Liver (tissue), 9 donors: Measurements from ENCODE around the gene ABCA13. TPM values are rescaled to one million over a fixed set of nuclear protein-coding genes. Genes with fewer than 3 reads are reported as not detected.

ENCODE experiments used
- DNase-seq: peaks from one replicate; pipeline ENCODE4 v3.0.0-alpha.2; 2017; ENCODE audit warnings: low spot score
- H3K27ac ChIP-seq, 2 donors: one replicate each; pipeline ENCODE4 v1.7.0; 2013; ENCODE audit warnings: inconsistent platforms in 2 of 2, low read length in 2 of 2, control low read depth in 1 of 2, low read depth in 1 of 2, mild to moderate bottlenecking in 1 of 2
- H3K27me3 ChIP-seq, 4 donors: one replicate each; pipeline versions ENCODE4 v1.6.1 to v1.7.0; 2013; ENCODE audit warnings: low read length in 3 of 4, inconsistent platforms in 1 of 4, mild to moderate bottlenecking in 1 of 4, moderate library complexity in 1 of 4; ENCODE audit not compliant: control insufficient read depth in 4 of 4, insufficient read depth in 4 of 4
- H3K36me3 ChIP-seq, 4 donors: one replicate each; pipeline versions ENCODE4 v1.6.1 to v1.7.0; 2013; ENCODE audit warnings: low read length in 3 of 4, mild to moderate bottlenecking in 3 of 4, low read depth in 1 of 4, moderate library complexity in 1 of 4; ENCODE audit not compliant: control insufficient read depth in 4 of 4, insufficient read depth in 3 of 4
- H3K4me1 ChIP-seq, 4 donors: one replicate each; pipeline versions ENCODE4 v1.6.1 to v1.7.0; 2013; ENCODE audit warnings: low read length in 3 of 4, mild to moderate bottlenecking in 3 of 4, moderate library complexity in 1 of 4; ENCODE audit not compliant: control insufficient read depth in 4 of 4, insufficient read depth in 4 of 4
- H3K4me3 ChIP-seq, 3 donors: one replicate each; pipeline versions ENCODE4 v1.6.1 to v1.7.0; 2013; ENCODE audit warnings: low read length in 3 of 3, control low read depth in 1 of 3, low read depth in 1 of 3, mild to moderate bottlenecking in 1 of 3
- H3K9ac ChIP-seq, 2 donors: one replicate each; pipeline ENCODE4 v1.7.0; 2013; ENCODE audit warnings: low read length in 2 of 2, mild to moderate bottlenecking in 2 of 2, moderate library complexity in 2 of 2, control low read depth in 1 of 2, low read depth in 1 of 2
- H3K9me3 ChIP-seq, 4 donors: one replicate each; pipeline versions ENCODE4 v1.6.1 to v1.7.0; 2013; ENCODE audit warnings: low read length in 3 of 4; ENCODE audit not compliant: control insufficient read depth in 4 of 4
- EGR1 ChIP-seq, 2 donors: IDR thresholded peaks; 2 replicates each; pipeline ENCODE4 v1.6.1; 2016 to 2018; ENCODE audit warnings: antibody characterized with exemption in 2 of 2, low read depth in 2 of 2
- FOXA1 ChIP-seq: IDR thresholded peaks from 2 replicates; pipeline ENCODE4 v1.6.1; 2016; ENCODE audit warnings: antibody characterized with exemption
- FOXA2 ChIP-seq: IDR thresholded peaks from 2 replicates; pipeline ENCODE4 v1.6.1; 2016; ENCODE audit warnings: antibody characterized with exemption
- GABPA ChIP-seq, 2 donors: IDR thresholded peaks in 1 of 2; conservative IDR thresholded peaks in 1 of 2; 2 replicates each; pipeline ENCODE4 v1.6.1; 2016; ENCODE audit warnings: antibody characterized with exemption in 2 of 2, mild to moderate bottlenecking in 1 of 2, moderate library complexity in 1 of 2
- HNF4A ChIP-seq, 2 donors: conservative IDR thresholded peaks; 2 replicates each; pipeline ENCODE4 v1.6.1; 2016; ENCODE audit warnings: antibody characterized with exemption in 2 of 2, mild to moderate bottlenecking in 2 of 2
- HNF4G ChIP-seq: IDR thresholded peaks from 2 replicates; pipeline ENCODE4 v1.6.1; 2016; ENCODE audit warnings: antibody characterized with exemption
- NR2F2 ChIP-seq: IDR thresholded peaks from 2 replicates; pipeline ENCODE4 v1.6.1; 2016; ENCODE audit warnings: antibody characterized with exemption
- RAD21 ChIP-seq, 2 donors: IDR thresholded peaks; 2 replicates each; pipeline ENCODE4 v1.6.1; 2016; ENCODE audit warnings: antibody characterized with exemption in 2 of 2, mild to moderate bottlenecking in 2 of 2
- SP1 ChIP-seq: IDR thresholded peaks from 2 replicates; pipeline ENCODE4 v1.6.1; 2018; ENCODE audit warnings: antibody characterized with exemption, mild to moderate bottlenecking
- TAF1 ChIP-seq: conservative IDR thresholded peaks from 2 replicates; pipeline ENCODE4 v1.6.1; 2016; ENCODE audit warnings: antibody characterized with exemption, mild to moderate bottlenecking
- YY1 ChIP-seq: IDR thresholded peaks from 2 replicates; pipeline ENCODE4 v1.6.1; 2016; ENCODE audit warnings: antibody characterized with exemption, mild to moderate bottlenecking
- WGBS: extraction: QIAGEN DNeasy Blood & Tissue Kit; methylation state at CpG from one replicate; pipeline ENCODE4 v1.1.7; 2013; 5-methylcytosine and 5-hydroxymethylcytosine counted together
- polyA plus RNA-seq, 2 donors: library from polyadenylated mRNA; stranded (reverse) in 1 of 2; unstranded in 1 of 2; fragments of 200-250 nt in 1 of 2; fragments of >200 nt in 1 of 2; fragmentation: Nextera tagmentation in 1 of 2; extraction: Ambion mirVana in 1 of 2; gene quantifications; one replicate each; pipeline versions ENCODE4 v1.2.1 to v1.2.3, GENCODE V29; 2013 to 2015
- total RNA-seq, 2 donors: library from RNA; depleted of rRNA; stranded (reverse); fragments of >200 nt; gene quantifications; one replicate each; pipeline ENCODE4 v1.2.3, GENCODE V29; 2014
- TF ChIP-seq, protein P1 (sequence below): fragments of 150-350 bp; IDR thresholded peaks from 2 replicates; pipeline ENCODE4 v1.5.1; 2017; ENCODE audit warnings: improper control_type of control experiment, low read depth, low read length; ENCODE audit not compliant: missing input control
- TF ChIP-seq, protein P2 (sequence below): IDR thresholded peaks from 2 replicates; pipeline ENCODE4 v1.6.1; 2016; ENCODE audit warnings: antibody characterized with exemption, mild to moderate bottlenecking
- TF ChIP-seq, protein P3 (sequence below): IDR thresholded peaks from 2 replicates; pipeline ENCODE4 v1.6.1; 2016; ENCODE audit warnings: antibody characterized with exemption
- TF ChIP-seq, protein P4 (sequence below): IDR thresholded peaks from 2 replicates; pipeline ENCODE4 v1.6.1; 2016; ENCODE audit warnings: antibody characterized with exemption
- TF ChIP-seq, protein P5 (sequence below): IDR thresholded peaks from 2 replicates; pipeline ENCODE4 v1.6.1; 2016; ENCODE audit warnings: antibody characterized with exemption
- donor health status: healthy.
- donor health status: healthy.
- donor health status: healthy.
- donor health status: healthy.
- donor health status: healthy.

ABCA13 gene
- total and polyA plus RNA-seq, 4 donors, result 0.22 to 1.0 (median 0.66) TPM

DNA sequence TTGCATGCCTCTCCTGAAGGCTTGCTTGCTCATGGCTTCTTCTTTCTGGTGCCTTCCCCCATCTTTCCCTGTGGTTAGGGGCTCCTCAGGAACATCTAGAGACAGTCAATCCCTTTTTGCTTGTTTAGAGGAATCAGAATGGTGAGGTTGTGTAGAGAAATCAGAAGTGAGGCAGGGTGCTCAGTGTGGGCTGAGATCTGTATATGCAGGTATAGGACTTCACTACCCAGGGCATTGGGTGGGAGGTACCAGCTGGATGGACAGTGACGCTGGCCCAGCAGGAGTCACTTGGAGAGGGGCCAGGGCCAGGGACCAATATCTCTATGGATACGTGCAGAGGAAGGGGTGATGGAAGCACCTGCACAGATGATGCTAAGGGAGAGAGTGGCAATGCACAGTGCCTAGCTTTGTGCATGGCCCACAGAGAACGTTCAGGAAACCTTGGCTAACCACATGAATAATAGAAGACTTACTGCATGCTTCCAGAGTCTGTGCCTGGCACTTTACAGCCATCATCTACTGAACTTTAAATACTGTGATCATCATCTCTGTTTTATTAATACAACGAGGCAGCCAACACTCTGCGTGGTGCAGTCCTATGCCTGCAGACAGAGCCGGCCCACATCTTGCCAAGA, 255.2 kb downstream of the ABCA13 start:
- TF ChIP-seq, protein P1, sequence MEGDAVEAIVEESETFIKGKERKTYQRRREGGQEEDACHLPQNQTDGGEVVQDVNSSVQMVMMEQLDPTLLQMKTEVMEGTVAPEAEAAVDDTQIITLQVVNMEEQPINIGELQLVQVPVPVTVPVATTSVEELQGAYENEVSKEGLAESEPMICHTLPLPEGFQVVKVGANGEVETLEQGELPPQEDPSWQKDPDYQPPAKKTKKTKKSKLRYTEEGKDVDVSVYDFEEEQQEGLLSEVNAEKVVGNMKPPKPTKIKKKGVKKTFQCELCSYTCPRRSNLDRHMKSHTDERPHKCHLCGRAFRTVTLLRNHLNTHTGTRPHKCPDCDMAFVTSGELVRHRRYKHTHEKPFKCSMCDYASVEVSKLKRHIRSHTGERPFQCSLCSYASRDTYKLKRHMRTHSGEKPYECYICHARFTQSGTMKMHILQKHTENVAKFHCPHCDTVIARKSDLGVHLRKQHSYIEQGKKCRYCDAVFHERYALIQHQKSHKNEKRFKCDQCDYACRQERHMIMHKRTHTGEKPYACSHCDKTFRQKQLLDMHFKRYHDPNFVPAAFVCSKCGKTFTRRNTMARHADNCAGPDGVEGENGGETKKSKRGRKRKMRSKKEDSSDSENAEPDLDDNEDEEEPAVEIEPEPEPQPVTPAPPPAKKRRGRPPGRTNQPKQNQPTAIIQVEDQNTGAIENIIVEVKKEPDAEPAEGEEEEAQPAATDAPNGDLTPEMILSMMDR, result no peak
- TF ChIP-seq NR2F2 (no peak), FOXA1 (no peak), GABPA (IDR thresholded peaks at IDR 0.05 in 1 of 2, conservative IDR thresholded peaks at IDR 0.05 in 1 of 2) (no peak), SP1 (no peak), EGR1 (IDR thresholded peaks at IDR 0.05; ENCODE audit: low read depth in 2 of 2) (no peak), HNF4A (conservative IDR thresholded peaks at IDR 0.05) (no peak), RAD21 (IDR thresholded peaks at IDR 0.05) (no peak), FOXA2 (no peak), HNF4G (no peak), TAF1 (no peak), YY1 (no peak)
- TF ChIP-seq, protein P2, sequence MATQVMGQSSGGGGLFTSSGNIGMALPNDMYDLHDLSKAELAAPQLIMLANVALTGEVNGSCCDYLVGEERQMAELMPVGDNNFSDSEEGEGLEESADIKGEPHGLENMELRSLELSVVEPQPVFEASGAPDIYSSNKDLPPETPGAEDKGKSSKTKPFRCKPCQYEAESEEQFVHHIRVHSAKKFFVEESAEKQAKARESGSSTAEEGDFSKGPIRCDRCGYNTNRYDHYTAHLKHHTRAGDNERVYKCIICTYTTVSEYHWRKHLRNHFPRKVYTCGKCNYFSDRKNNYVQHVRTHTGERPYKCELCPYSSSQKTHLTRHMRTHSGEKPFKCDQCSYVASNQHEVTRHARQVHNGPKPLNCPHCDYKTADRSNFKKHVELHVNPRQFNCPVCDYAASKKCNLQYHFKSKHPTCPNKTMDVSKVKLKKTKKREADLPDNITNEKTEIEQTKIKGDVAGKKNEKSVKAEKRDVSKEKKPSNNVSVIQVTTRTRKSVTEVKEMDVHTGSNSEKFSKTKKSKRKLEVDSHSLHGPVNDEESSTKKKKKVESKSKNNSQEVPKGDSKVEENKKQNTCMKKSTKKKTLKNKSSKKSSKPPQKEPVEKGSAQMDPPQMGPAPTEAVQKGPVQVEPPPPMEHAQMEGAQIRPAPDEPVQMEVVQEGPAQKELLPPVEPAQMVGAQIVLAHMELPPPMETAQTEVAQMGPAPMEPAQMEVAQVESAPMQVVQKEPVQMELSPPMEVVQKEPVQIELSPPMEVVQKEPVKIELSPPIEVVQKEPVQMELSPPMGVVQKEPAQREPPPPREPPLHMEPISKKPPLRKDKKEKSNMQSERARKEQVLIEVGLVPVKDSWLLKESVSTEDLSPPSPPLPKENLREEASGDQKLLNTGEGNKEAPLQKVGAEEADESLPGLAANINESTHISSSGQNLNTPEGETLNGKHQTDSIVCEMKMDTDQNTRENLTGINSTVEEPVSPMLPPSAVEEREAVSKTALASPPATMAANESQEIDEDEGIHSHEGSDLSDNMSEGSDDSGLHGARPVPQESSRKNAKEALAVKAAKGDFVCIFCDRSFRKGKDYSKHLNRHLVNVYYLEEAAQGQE, result no peak
- TF ChIP-seq, protein P3, sequence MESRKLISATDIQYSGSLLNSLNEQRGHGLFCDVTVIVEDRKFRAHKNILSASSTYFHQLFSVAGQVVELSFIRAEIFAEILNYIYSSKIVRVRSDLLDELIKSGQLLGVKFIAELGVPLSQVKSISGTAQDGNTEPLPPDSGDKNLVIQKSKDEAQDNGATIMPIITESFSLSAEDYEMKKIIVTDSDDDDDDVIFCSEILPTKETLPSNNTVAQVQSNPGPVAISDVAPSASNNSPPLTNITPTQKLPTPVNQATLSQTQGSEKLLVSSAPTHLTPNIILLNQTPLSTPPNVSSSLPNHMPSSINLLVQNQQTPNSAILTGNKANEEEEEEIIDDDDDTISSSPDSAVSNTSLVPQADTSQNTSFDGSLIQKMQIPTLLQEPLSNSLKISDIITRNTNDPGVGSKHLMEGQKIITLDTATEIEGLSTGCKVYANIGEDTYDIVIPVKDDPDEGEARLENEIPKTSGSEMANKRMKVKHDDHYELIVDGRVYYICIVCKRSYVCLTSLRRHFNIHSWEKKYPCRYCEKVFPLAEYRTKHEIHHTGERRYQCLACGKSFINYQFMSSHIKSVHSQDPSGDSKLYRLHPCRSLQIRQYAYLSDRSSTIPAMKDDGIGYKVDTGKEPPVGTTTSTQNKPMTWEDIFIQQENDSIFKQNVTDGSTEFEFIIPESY, result no peak
- TF ChIP-seq, protein P4, sequence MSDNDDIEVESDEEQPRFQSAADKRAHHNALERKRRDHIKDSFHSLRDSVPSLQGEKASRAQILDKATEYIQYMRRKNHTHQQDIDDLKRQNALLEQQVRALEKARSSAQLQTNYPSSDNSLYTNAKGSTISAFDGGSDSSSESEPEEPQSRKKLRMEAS, result no peak
- TF ChIP-seq, protein P5, sequence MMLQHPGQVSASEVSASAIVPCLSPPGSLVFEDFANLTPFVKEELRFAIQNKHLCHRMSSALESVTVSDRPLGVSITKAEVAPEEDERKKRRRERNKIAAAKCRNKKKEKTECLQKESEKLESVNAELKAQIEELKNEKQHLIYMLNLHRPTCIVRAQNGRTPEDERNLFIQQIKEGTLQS, result no peak
- H3K9ac ChIP-seq, result no peak overlapping the region
- DNase-seq, result no peak
- no peaks in the 10 kb centered on the region for H3K36me3 ChIP-seq
- H3K4me3 ChIP-seq, result no peak overlapping the region
- H3K9me3 ChIP-seq, result no peaks in the 10 kb centered on the region
- H3K4me1 ChIP-seq, result no peaks in the 10 kb centered on the region
- WGBS, result 69% methylated on average over 6 of the region's 6 CpGs
- H3K27ac ChIP-seq, result no peak overlapping the region
- H3K27me3 ChIP-seq, result no peaks in the 10 kb centered on the region
